Activated CD4-positive, alpha-beta T cell treated with anti-CD3 and anti-CD28 coated beads for 4 hours (primary cell): ENCODE results near the gene LILRA5.
"Not testable (repeated sequence)": the region's sequence is repeated elsewhere in the genome, so short reads cannot be mapped to it uniquely, and the experiment has no call there.

Experiments used
- DNase-seq, 2 donors: peaks; one replicate each; pipeline ENCODE4 v3.0.0-alpha.2; 2020

LILRA5 gene

GRCh38 chr19:54271587-54271986 lies 41.4 kb downstream of the LILRA5 start:
- DNase-seq: not testable (repeated sequence)

- DNase-seq: no peak
Measured at GRCh38 chr19:54271106-54271505, 41.9 kb downstream of the LILRA5 start.

GRCh38 chr19:54268936-54269335 lies 44.0 kb downstream of the LILRA5 start:
- no peak for DNase-seq

GRCh38 chr19:54266133-54266532 lies 46.8 kb downstream of the LILRA5 start:
- DNase-seq: peak; percentile 52 to 62

GRCh38 chr19:54262470-54262869 lies 50.5 kb downstream of the LILRA5 start:
- no peak for DNase-seq

- no peak for DNase-seq
Measured at GRCh38 chr19:54262066-54262465, 50.9 kb downstream of the LILRA5 start.

GRCh38 chr19:54257116-54257480 lies 55.9 kb downstream of the LILRA5 start, which contains the start of gene LILRB5:
Gene LILRB5 (minus strand): TSS chr19:54257273. CDS start chr19:54257193, 80 bp downstream.
- no peak for DNase-seq
